ENCODE results near the gene ZNF660. TPM values are rescaled to one million over a fixed set of nuclear protein-coding genes. Genes with fewer than 3 reads are reported as not detected.

Gene ZNF660
- polyA plus RNA-seq, 1 donor (not counting 4 experiments of a cell fraction or from before 2014, with no cell fraction given): 0.05 TPM

DNA sequence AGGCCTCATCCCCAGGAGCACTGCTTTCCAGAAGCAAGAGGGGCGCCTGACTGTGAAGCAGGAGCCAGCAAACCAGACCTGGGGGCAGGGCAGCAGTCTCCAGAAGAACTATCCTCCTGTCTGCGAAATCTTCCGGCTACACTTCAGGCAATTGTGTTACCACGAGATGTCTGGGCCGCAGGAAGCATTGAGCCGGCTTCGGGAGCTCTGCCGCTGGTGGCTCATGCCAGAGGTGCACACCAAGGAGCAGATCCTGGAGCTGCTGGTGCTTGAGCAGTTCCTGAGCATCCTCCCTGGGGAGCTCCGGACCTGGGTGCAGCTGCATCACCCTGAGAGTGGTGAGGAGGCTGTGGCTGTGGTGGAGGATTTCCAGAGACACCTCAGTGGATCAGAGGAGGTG is 27.7 kb upstream of the ZNF660 start:
- no peak overlapping the region for H3K4me2 ChIP-seq (ENCODE audit: control insufficient read depth, extremely low read depth, insufficient read depth, low read depth, low read length)
- no peak overlapping the region for H3K4me3 ChIP-seq (ENCODE audit: control insufficient read depth in 2 of 3, extremely low read depth in 1 of 3, insufficient read depth in 2 of 3, low read depth in 1 of 3, low read length in 3 of 3)
- no peak overlapping the region for H3K9ac ChIP-seq (ENCODE audit: control insufficient read depth, extremely low read depth, insufficient read depth, low read length)
- H3K36me3 ChIP-seq (ENCODE audit: control insufficient read depth in 2 of 2, extremely low read depth in 1 of 2, insufficient read depth in 2 of 2, low read length in 2 of 2): peaks cover 0 to 5% of the 10 kb centered on the region in 2 experiments
- no peaks in the 10 kb centered on the region for H4K20me1 ChIP-seq (ENCODE audit: control insufficient read depth, extremely low read depth, insufficient read depth, low read length)
- DNase-seq (ENCODE audit: low read depth, low spot score) (no peak), FAIRE-seq (no peak)
- dilution Hi-C loops (cut with MboI; ENCODE audit: extremely low pct_ligation_motif_present, low sequenced_read_pairs): no loop called here
- no peak overlapping the region for H3K27ac ChIP-seq (ENCODE audit: control insufficient read depth, insufficient read depth, low read length)
- no peaks in the 10 kb centered on the region for H3K9me1 ChIP-seq (ENCODE audit: control insufficient read depth, extremely low read depth, insufficient read depth, low read length)
- TF ChIP-seq, protein P1, sequence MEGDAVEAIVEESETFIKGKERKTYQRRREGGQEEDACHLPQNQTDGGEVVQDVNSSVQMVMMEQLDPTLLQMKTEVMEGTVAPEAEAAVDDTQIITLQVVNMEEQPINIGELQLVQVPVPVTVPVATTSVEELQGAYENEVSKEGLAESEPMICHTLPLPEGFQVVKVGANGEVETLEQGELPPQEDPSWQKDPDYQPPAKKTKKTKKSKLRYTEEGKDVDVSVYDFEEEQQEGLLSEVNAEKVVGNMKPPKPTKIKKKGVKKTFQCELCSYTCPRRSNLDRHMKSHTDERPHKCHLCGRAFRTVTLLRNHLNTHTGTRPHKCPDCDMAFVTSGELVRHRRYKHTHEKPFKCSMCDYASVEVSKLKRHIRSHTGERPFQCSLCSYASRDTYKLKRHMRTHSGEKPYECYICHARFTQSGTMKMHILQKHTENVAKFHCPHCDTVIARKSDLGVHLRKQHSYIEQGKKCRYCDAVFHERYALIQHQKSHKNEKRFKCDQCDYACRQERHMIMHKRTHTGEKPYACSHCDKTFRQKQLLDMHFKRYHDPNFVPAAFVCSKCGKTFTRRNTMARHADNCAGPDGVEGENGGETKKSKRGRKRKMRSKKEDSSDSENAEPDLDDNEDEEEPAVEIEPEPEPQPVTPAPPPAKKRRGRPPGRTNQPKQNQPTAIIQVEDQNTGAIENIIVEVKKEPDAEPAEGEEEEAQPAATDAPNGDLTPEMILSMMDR (optimal IDR thresholded peaks at IDR 0.05 in 1 of 3, IDR thresholded peaks at IDR 0.05 in 1 of 3, conservative IDR thresholded peaks at IDR 0.05 in 1 of 3; ENCODE audit: extremely low read depth in 1 of 3, insufficient read depth in 2 of 3, low read length in 3 of 3): no peak
- no peak for TF ChIP-seq EZH2 (IDR thresholded peaks at IDR 0.05; ENCODE audit: low read length)
- peaks cover 11% of the 10 kb centered on the region for H3K4me1 ChIP-seq (ENCODE audit: control insufficient read depth, extremely low read depth, insufficient read depth, low read length)
- H3K79me2 ChIP-seq (ENCODE audit: control insufficient read depth, insufficient read depth, low read length): no peaks in the 10 kb centered on the region
- H3K9me3 ChIP-seq (ENCODE audit: control insufficient read depth, low read depth, low read length): peaks cover 5% of the 10 kb centered on the region
- no peaks in the 10 kb centered on the region for H3K27me3 ChIP-seq (ENCODE audit: control insufficient read depth, extremely low read depth, insufficient read depth, low read length)
- no peak overlapping the region for H2AFZ ChIP-seq (ENCODE audit: control insufficient read depth, low read length)

DNA sequence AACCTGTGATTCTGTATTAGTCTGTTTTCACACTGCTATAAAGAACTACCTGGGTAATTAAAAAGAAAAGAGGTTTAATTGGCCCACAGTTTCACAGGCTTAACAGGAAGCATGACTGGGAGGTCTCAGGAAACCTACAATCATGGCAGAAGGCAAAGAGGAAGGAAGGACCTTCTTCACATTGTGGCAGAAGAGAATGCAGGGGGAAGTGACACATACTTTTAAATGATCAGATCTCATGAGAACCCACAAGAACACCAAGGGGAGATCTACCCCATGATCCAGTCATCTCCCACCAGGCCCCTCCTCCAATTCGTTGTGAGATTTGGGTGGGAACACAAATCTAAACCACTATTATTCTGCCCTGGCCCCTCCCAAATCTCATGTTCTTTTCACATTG is 23.7 kb upstream of the ZNF660 start:
- Histone ChIP-seq H3K9me1 (ENCODE audit: control insufficient read depth, extremely low read depth, insufficient read depth, low read length) (no peaks in the 10 kb centered on the region), H3K9me3 (ENCODE audit: control insufficient read depth, low read depth, low read length) (peaks cover 7% of the 10 kb centered on the region), H3K4me1 (ENCODE audit: control insufficient read depth, extremely low read depth, insufficient read depth, low read length) (peaks cover under 1% of the 10 kb centered on the region), H3K4me3 (ENCODE audit: control insufficient read depth in 2 of 3, extremely low read depth in 1 of 3, insufficient read depth in 2 of 3, low read depth in 1 of 3, low read length in 3 of 3) (no peak overlapping the region), H3K9ac (ENCODE audit: control insufficient read depth, extremely low read depth, insufficient read depth, low read length) (no peak overlapping the region), H3K27me3 (ENCODE audit: control insufficient read depth, extremely low read depth, insufficient read depth, low read length) (no peaks in the 10 kb centered on the region), H2AFZ (ENCODE audit: control insufficient read depth, low read length) (no peak overlapping the region), H3K79me2 (ENCODE audit: control insufficient read depth, insufficient read depth, low read length) (no peaks in the 10 kb centered on the region), H3K4me2 (ENCODE audit: control insufficient read depth, extremely low read depth, insufficient read depth, low read depth, low read length) (no peak overlapping the region), H4K20me1 (ENCODE audit: control insufficient read depth, extremely low read depth, insufficient read depth, low read length) (no peaks in the 10 kb centered on the region), H3K27ac (ENCODE audit: control insufficient read depth, insufficient read depth, low read length) (no peak overlapping the region), H3K36me3 (ENCODE audit: control insufficient read depth in 2 of 2, extremely low read depth in 1 of 2, insufficient read depth in 2 of 2, low read length in 2 of 2) (peaks cover 0 to 5% of the 10 kb centered on the region in 2 experiments)
- FAIRE-seq: no peak
- DNase-seq (ENCODE audit: low read depth, low spot score): no peak
- no peak for TF ChIP-seq EZH2 (IDR thresholded peaks at IDR 0.05; ENCODE audit: low read length)
- TF ChIP-seq, protein P1 (optimal IDR thresholded peaks at IDR 0.05 in 1 of 3, IDR thresholded peaks at IDR 0.05 in 1 of 3, conservative IDR thresholded peaks at IDR 0.05 in 1 of 3; ENCODE audit: extremely low read depth in 1 of 3, insufficient read depth in 2 of 3, low read length in 3 of 3): no peak
- dilution Hi-C loops (cut with MboI; ENCODE audit: extremely low pct_ligation_motif_present, low sequenced_read_pairs): no loop called here
